GM21723 (cell line): ENCODE results near the gene PNPO.
"Not testable (repeated sequence)": the region's sequence is repeated elsewhere in the genome, so short reads cannot be mapped to it uniquely, and the experiment has no call there.

ENCODE experiments used
- ATAC-seq: cut with Tn5 transposase; IDR thresholded peaks from one replicate; pipeline ENCODE4 v1.9.1; 2021; ENCODE audit warnings: mild to moderate bottlenecking, moderate library complexity; ENCODE audit not compliant: unreplicated experiment

Gene PNPO

GRCh38 chr17:47917581-47917980, 23.8 kb upstream of the PNPO start:
- ATAC-seq, result no peak

- no peak for ATAC-seq
These were observed 23.4 kb upstream of the PNPO start for GRCh38 chr17:47918006-47918405.

GRCh38 chr17:47918991-47919390, 22.4 kb upstream of the PNPO start:
- no peak for ATAC-seq

GRCh38 chr17:47919889-47920288, 21.5 kb upstream of the PNPO start:
- not testable (repeated sequence) for ATAC-seq

- ATAC-seq, result no peak
These were observed 16.3 kb upstream of the PNPO start for GRCh38 chr17:47924785-47925677.

GRCh38 chr17:47925678-47925988, 15.7 kb upstream of the PNPO start:
- no peak for ATAC-seq

GRCh38 chr17:47927821-47928400, 13.5 kb upstream of the PNPO start:
- no peak for ATAC-seq

- ATAC-seq, result no peak
These were observed 13.0 kb upstream of the PNPO start for GRCh38 chr17:47928415-47928814.

GRCh38 chr17:47929218-47930000, 12.0 kb upstream of the PNPO start:
- no peak for ATAC-seq

- ATAC-seq, result no peak
These were observed 9.5 kb upstream of the PNPO start for GRCh38 chr17:47931848-47932247.

GRCh38 chr17:47934856-47935255, 6.5 kb upstream of the PNPO start:
- ATAC-seq, result no peak

GRCh38 chr17:47935468-47935867, 5.9 kb upstream of the PNPO start:
- ATAC-seq, result not testable (repeated sequence)

- ATAC-seq, result no peak
These were observed 5.4 kb upstream of the PNPO start for GRCh38 chr17:47935961-47936360.

GRCh38 chr17:47937941-47938340, 3.4 kb upstream of the PNPO start:
- no peak for ATAC-seq

GRCh38 chr17:47942096-47942510, 732 bp downstream of the PNPO start:
- ATAC-seq, result no peak

GRCh38 chr17:47942568-47942967, 1.2 kb downstream of the PNPO start:
- ATAC-seq, result no peak

- ATAC-seq, result no peak
These were observed 3.7 kb downstream of the PNPO start for GRCh38 chr17:47945080-47945479.

- ATAC-seq, result no peak
These were observed 4.4 kb downstream of the PNPO start for GRCh38 chr17:47945529-47946508.

- ATAC-seq, result no peak
These were observed 5.1 kb downstream of the PNPO start for GRCh38 chr17:47946516-47946915.

GRCh38 chr17:47946929-47947397, 5.6 kb downstream of the PNPO start:
- ATAC-seq, result peak; percentile 52
